WTC11 (cell line): ENCODE measurements around the gene ACSF3. TPM values are rescaled to one million over a fixed set of nuclear protein-coding genes. Genes with fewer than 3 reads are reported as not detected.

Experiments
- ATAC-seq: fragments of 200-7000 bp; cut with Tn5 transposase; 2 replicates; pipeline ENCODE4 v1.10.0; 2021; ENCODE audit warnings: mild to moderate bottlenecking, moderate library complexity
- CTCF ChIA-PET: fragments of 300-600 bp; sonication (Branson Sonifier 250); formaldehyde crosslinking; loops from one replicate; lab custom pipeline; 2021; ENCODE audit warnings: antibody characterized with exemption; lab: Charles Lee
- POLR2A ChIA-PET: fragments of 350-600 bp; sonication (Branson Sonifier 250); formaldehyde crosslinking; loops from one replicate; lab custom pipeline; 2021; ENCODE audit warnings: antibody characterized with exemption; lab: Charles Lee
- DNase-seq: peaks from one replicate; pipeline ENCODE4 v3.0.0; 2021; ENCODE audit warnings: low spot score
- H3K27ac Mint-ChIP-seq: 2 replicates; pipeline ENCODE4 v1.8.0; 2021; ENCODE audit warnings: mixed read lengths
- H3K27me3 Mint-ChIP-seq: 2 replicates; pipeline ENCODE4 v1.8.0; 2021; ENCODE audit warnings: low read depth, mild to moderate bottlenecking, moderate library complexity, mixed read lengths
- H3K36me3 Mint-ChIP-seq: 2 replicates; pipeline ENCODE4 v1.8.0; 2021; ENCODE audit warnings: mixed read lengths
- H3K4me1 Mint-ChIP-seq: 2 replicates; pipeline ENCODE4 v1.8.0; 2022; ENCODE audit warnings: mixed read lengths
- H3K4me3 Mint-ChIP-seq: 2 replicates; pipeline ENCODE4 v1.8.0; 2021; ENCODE audit warnings: mild to moderate bottlenecking, moderate library complexity, mixed read lengths
- H3K9me3 Mint-ChIP-seq: 2 replicates; pipeline ENCODE4 v1.8.0; 2021; ENCODE audit warnings: mixed read lengths
- ATF3 ChIP-seq: sonication (generic); formaldehyde crosslinking; conservative IDR thresholded peaks from 2 replicates; pipeline ENCODE4 v1.8.1; 2022; ENCODE audit warnings: mild to moderate bottlenecking, missing genetic modification reagents
- CBFB ChIP-seq: sonication (generic); formaldehyde crosslinking; IDR thresholded peaks from 2 replicates; pipeline ENCODE4 v1.8.1; 2022; ENCODE audit warnings: mild to moderate bottlenecking, low read depth, missing genetic modification reagents
- E2F1 ChIP-seq: sonication (generic); formaldehyde crosslinking; IDR thresholded peaks from 2 replicates; pipeline ENCODE4 v1.8.0; 2022; ENCODE audit warnings: mild to moderate bottlenecking, missing genetic modification reagents
- FOXP1 ChIP-seq: sonication (generic); formaldehyde crosslinking; IDR thresholded peaks from 2 replicates; pipeline ENCODE4 v1.8.0; 2022; ENCODE audit warnings: missing genetic modification reagents, mild to moderate bottlenecking, moderate library complexity, borderline replicate concordance
- GRHL2 ChIP-seq: fragments of 250-450 bp; sonication (Bioruptor Pico); IDR thresholded peaks from 2 replicates; pipeline ENCODE4 v1.8.0; 2022; ENCODE audit warnings: mild to moderate bottlenecking, moderate library complexity; ENCODE audit not compliant: insufficient replicate concordance, severe bottlenecking
- HMGXB4 ChIP-seq: sonication (generic); formaldehyde crosslinking; IDR thresholded peaks from 2 replicates; pipeline ENCODE4 v1.8.1; 2023; ENCODE audit warnings: mild to moderate bottlenecking, moderate library complexity, missing genetic modification reagents
- JAZF1 ChIP-seq: fragments of 250-450 bp; sonication (Bioruptor Pico); IDR thresholded peaks from 2 replicates; pipeline ENCODE4 v1.9.0; 2021; ENCODE audit warnings: moderate library complexity, mild to moderate bottlenecking, inconsistent platforms
- MXD4 ChIP-seq: fragments of 250-450 bp; sonication (Bioruptor Pico); IDR thresholded peaks from 2 replicates; pipeline ENCODE4 v1.8.0; 2021; ENCODE audit warnings: mild to moderate bottlenecking, moderate library complexity, borderline replicate concordance
- NR1H2 ChIP-seq: sonication (generic); formaldehyde crosslinking; IDR thresholded peaks from 2 replicates; pipeline ENCODE4 v1.9.0; 2021; ENCODE audit warnings: mild to moderate bottlenecking, moderate library complexity, missing genetic modification reagents
- PREB ChIP-seq: sonication (generic); formaldehyde crosslinking; IDR thresholded peaks from 2 replicates; pipeline ENCODE4 v1.8.1; 2022; ENCODE audit warnings: mild to moderate bottlenecking, missing genetic modification reagents, moderate library complexity, borderline replicate concordance
- SP1 ChIP-seq: sonication (generic); formaldehyde crosslinking; conservative IDR thresholded peaks from 2 replicates; pipeline ENCODE4 v1.8.1; 2022; ENCODE audit warnings: missing genetic modification reagents
- TP53 ChIP-seq: sonication (generic); formaldehyde crosslinking; IDR thresholded peaks from 2 replicates; pipeline ENCODE4 v1.8.1; 2023; ENCODE audit warnings: mild to moderate bottlenecking, missing genetic modification reagents
- ZNF232 ChIP-seq: sonication (generic); formaldehyde crosslinking; IDR thresholded peaks from 2 replicates; pipeline ENCODE4 v1.8.0; 2022; ENCODE audit warnings: mild to moderate bottlenecking, missing genetic modification reagents
- ZNF263 ChIP-seq: sonication (generic); formaldehyde crosslinking; IDR thresholded peaks from 2 replicates; pipeline ENCODE4 v1.8.1; 2022; ENCODE audit warnings: low read depth, mild to moderate bottlenecking, moderate library complexity, missing genetic modification reagents
- ZNF416 ChIP-seq: fragments of 250-450 bp; sonication (Bioruptor Pico); IDR thresholded peaks from 2 replicates; pipeline ENCODE4 v1.9.0; 2021; ENCODE audit warnings: mild to moderate bottlenecking, inconsistent platforms
- total RNA-seq: library from RNA; stranded (reverse); gene quantifications from 3 replicates; pipeline ENCODE4 v1.2.3, GENCODE V29; 2021
- TF ChIP-seq, protein P1 (sequence below): sonication (generic); formaldehyde crosslinking; IDR thresholded peaks from 2 replicates; pipeline ENCODE4 v1.8.0; 2023; ENCODE audit warnings: missing genetic modification reagents, mild to moderate bottlenecking, borderline replicate concordance
- TF ChIP-seq, protein P2 (sequence below): sonication (generic); formaldehyde crosslinking; IDR thresholded peaks from 2 replicates; pipeline ENCODE4 v1.8.1; 2023; ENCODE audit warnings: mild to moderate bottlenecking, missing genetic modification reagents
- TF ChIP-seq, protein P3 (sequence below): sonication (generic); formaldehyde crosslinking; IDR thresholded peaks from 2 replicates; pipeline ENCODE4 v1.8.1; 2023; ENCODE audit warnings: mild to moderate bottlenecking, missing genetic modification reagents, moderate library complexity
- TF ChIP-seq, protein P4 (sequence below): fragments of 250-450 bp; sonication (Bioruptor Pico); IDR thresholded peaks from 2 replicates; pipeline ENCODE4 v1.9.0; 2021; ENCODE audit warnings: moderate library complexity, mild to moderate bottlenecking, inconsistent platforms, borderline replicate concordance
- TF ChIP-seq, protein P5 (sequence below): sonication (generic); formaldehyde crosslinking; IDR thresholded peaks from 2 replicates; pipeline ENCODE4 v1.8.0; 2023; ENCODE audit warnings: missing genetic modification reagents

ACSF3 gene
- total RNA-seq, 1 experiment from 2014 or later, result 22.9 TPM

GRCh38 chr16:89122322-89122851 is 28.7 kb downstream of the ACSF3 start:
- Mint-ChIP-seq H3K4me1 (peaks cover 7% of the 10 kb centered on the region), H3K27me3 (no peaks in the 10 kb centered on the region), H3K36me3 (peaks cover 41% of the 10 kb centered on the region), H3K27ac (no peak overlapping the region), H3K9me3 (peaks cover 10% of the 10 kb centered on the region), H3K4me3 (no peak overlapping the region)
- POLR2A ChIA-PET, result no interaction called here
- peak; percentile 11 for DNase-seq
- TF ChIP-seq ATF3 (CRISPR knock-in tag) (no peak), E2F1 (CRISPR knock-in tag) (no peak), JAZF1 (CRISPR knock-in tag) (no peak), CBFB (CRISPR knock-in tag) (no peak), TP53 (CRISPR knock-in tag) (no peak), HMGXB4 (CRISPR knock-in tag) (no peak), ZNF232 (CRISPR knock-in tag) (no peak), SP1 (CRISPR knock-in tag) (no peak), FOXP1 (CRISPR knock-in tag) (no peak), MXD4 (CRISPR knock-in tag) (no peak), GRHL2 (CRISPR knock-in tag) (no peak), ZNF263 (no peak), NR1H2 (CRISPR knock-in tag) (no peak), PREB (CRISPR knock-in tag) (no peak), ZNF416 (CRISPR knock-in tag) (no peak)
- TF ChIP-seq, protein P1, sequence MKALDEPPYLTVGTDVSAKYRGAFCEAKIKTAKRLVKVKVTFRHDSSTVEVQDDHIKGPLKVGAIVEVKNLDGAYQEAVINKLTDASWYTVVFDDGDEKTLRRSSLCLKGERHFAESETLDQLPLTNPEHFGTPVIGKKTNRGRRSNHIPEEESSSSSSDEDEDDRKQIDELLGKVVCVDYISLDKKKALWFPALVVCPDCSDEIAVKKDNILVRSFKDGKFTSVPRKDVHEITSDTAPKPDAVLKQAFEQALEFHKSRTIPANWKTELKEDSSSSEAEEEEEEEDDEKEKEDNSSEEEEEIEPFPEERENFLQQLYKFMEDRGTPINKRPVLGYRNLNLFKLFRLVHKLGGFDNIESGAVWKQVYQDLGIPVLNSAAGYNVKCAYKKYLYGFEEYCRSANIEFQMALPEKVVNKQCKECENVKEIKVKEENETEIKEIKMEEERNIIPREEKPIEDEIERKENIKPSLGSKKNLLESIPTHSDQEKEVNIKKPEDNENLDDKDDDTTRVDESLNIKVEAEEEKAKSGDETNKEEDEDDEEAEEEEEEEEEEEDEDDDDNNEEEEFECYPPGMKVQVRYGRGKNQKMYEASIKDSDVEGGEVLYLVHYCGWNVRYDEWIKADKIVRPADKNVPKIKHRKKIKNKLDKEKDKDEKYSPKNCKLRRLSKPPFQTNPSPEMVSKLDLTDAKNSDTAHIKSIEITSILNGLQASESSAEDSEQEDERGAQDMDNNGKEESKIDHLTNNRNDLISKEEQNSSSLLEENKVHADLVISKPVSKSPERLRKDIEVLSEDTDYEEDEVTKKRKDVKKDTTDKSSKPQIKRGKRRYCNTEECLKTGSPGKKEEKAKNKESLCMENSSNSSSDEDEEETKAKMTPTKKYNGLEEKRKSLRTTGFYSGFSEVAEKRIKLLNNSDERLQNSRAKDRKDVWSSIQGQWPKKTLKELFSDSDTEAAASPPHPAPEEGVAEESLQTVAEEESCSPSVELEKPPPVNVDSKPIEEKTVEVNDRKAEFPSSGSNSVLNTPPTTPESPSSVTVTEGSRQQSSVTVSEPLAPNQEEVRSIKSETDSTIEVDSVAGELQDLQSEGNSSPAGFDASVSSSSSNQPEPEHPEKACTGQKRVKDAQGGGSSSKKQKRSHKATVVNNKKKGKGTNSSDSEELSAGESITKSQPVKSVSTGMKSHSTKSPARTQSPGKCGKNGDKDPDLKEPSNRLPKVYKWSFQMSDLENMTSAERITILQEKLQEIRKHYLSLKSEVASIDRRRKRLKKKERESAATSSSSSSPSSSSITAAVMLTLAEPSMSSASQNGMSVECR (CRISPR knock-in tag), result no peak
- TF ChIP-seq, protein P2, sequence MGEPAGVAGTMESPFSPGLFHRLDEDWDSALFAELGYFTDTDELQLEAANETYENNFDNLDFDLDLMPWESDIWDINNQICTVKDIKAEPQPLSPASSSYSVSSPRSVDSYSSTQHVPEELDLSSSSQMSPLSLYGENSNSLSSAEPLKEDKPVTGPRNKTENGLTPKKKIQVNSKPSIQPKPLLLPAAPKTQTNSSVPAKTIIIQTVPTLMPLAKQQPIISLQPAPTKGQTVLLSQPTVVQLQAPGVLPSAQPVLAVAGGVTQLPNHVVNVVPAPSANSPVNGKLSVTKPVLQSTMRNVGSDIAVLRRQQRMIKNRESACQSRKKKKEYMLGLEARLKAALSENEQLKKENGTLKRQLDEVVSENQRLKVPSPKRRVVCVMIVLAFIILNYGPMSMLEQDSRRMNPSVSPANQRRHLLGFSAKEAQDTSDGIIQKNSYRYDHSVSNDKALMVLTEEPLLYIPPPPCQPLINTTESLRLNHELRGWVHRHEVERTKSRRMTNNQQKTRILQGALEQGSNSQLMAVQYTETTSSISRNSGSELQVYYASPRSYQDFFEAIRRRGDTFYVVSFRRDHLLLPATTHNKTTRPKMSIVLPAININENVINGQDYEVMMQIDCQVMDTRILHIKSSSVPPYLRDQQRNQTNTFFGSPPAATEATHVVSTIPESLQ, result no peak
- TF ChIP-seq, protein P3, sequence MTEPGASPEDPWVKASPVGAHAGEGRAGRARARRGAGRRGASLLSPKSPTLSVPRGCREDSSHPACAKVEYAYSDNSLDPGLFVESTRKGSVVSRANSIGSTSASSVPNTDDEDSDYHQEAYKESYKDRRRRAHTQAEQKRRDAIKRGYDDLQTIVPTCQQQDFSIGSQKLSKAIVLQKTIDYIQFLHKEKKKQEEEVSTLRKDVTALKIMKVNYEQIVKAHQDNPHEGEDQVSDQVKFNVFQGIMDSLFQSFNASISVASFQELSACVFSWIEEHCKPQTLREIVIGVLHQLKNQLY (CRISPR knock-in tag), result no peak
- TF ChIP-seq, protein P4, sequence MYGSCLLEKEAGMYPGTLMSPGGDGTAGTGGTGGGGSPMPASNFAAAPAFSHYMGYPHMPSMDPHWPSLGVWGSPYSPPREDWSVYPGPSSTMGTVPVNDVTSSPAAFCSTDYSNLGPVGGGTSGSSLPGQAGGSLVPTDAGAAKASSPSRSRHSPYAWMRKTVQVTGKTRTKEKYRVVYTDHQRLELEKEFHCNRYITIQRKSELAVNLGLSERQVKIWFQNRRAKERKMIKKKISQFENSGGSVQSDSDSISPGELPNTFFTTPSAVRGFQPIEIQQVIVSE (CRISPR knock-in tag), result no peak
- TF ChIP-seq, protein P5, sequence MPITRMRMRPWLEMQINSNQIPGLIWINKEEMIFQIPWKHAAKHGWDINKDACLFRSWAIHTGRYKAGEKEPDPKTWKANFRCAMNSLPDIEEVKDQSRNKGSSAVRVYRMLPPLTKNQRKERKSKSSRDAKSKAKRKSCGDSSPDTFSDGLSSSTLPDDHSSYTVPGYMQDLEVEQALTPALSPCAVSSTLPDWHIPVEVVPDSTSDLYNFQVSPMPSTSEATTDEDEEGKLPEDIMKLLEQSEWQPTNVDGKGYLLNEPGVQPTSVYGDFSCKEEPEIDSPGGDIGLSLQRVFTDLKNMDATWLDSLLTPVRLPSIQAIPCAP, result no peak
- ATAC-seq, result no peak; the same call in 1 of the 2 replicates
- CTCF ChIA-PET, result interaction anchor here (0.7 kb wide), 1 partner anchor 45 kb away, joined by 3 read pairs; no protein-coding TSS in a partner anchor
